K562 (cell line): ENCODE results near the gene SYF2. TPM values are rescaled to one million over a fixed set of nuclear protein-coding genes. Genes with fewer than 3 reads are reported as not detected.

Source experiments
- EHMT2 ChIP-seq: fragments of 450-650 bp; IDR thresholded peaks from 2 replicates; pipeline ENCODE4 v1.6.1; 2018; ENCODE audit warnings: antibody characterized with exemption
- MGA ChIP-seq: fragments of 450-650 bp; IDR thresholded peaks from 2 replicates; pipeline ENCODE4 v1.6.1; 2016; ENCODE audit warnings: mild to moderate bottlenecking, moderate library complexity
- MTA1 ChIP-seq: fragments of 450-650 bp; IDR thresholded peaks from 2 replicates; pipeline ENCODE4 v1.6.1; 2017; ENCODE audit warnings: borderline replicate concordance
- SETDB1 ChIP-seq: IDR thresholded peaks from one replicate; pipeline ENCODE4 v1.6.1; 2012; ENCODE audit warnings: low read length, control low read depth, inconsistent platforms
- STAG1 ChIP-seq: sonication (generic); formaldehyde crosslinking; IDR thresholded peaks from 2 replicates; pipeline ENCODE4 v1.5.0; 2020; ENCODE audit warnings: missing genetic modification reagents, borderline replicate concordance
- ZSCAN32 ChIP-seq: fragments of 450-650 bp; formaldehyde crosslinking; IDR thresholded peaks from 2 replicates; pipeline ENCODE4 v1.4.0; 2020; ENCODE audit warnings: mild to moderate bottlenecking, moderate library complexity
- polyA plus RNA-seq, 8 experiments: library from polyadenylated mRNA; depleted of rRNA in 4 of 8; stranded (reverse) in 5 of 8; unstranded in 3 of 8; fragments of >200 nt; fragmentation: Nextera tagmentation in 2 of 8; fragmentation: Illumina TruSeq in 1 of 8; extraction: Ambion mirVana in 2 of 8; extraction: Trizol in 1 of 8; gene quantifications; 2 replicates each; pipeline versions ENCODE4 v1.2.1 to v1.2.3, GENCODE V29; 2011 to 2014; ENCODE audit warnings: inconsistent platforms in 1 of 8, missing spikeins in 1 of 8
- total RNA-seq, 7 experiments: library from RNA; depleted of rRNA in 6 of 7; stranded (reverse); fragments of >200 nt in 6 of 7; fragmentation: Illumina TruSeq in 2 of 7; extraction: Trizol in 2 of 7; gene quantifications; 2 replicates each; pipeline versions ENCODE4 v1.2.1 to v1.2.3, GENCODE V29; 2011 to 2021; ENCODE audit warnings: low replicate concordance in 1 of 7
- TF ChIP-seq, protein P1 (sequence below), 2 experiments: fragments of 450-650 bp; IDR thresholded peaks; 2 replicates each; pipeline ENCODE4 v1.6.1; 2016; ENCODE audit warnings: mild to moderate bottlenecking in 2 of 2, borderline replicate concordance in 1 of 2, low read depth in 1 of 2, moderate library complexity in 1 of 2

SYF2 gene
- total and polyA plus RNA-seq, 9 of the 15 experiments (the other 6 are each of a cell fraction or from before 2014, with no cell fraction given), result 20.9 to 69.0 (median 43.2) TPM

DNA sequence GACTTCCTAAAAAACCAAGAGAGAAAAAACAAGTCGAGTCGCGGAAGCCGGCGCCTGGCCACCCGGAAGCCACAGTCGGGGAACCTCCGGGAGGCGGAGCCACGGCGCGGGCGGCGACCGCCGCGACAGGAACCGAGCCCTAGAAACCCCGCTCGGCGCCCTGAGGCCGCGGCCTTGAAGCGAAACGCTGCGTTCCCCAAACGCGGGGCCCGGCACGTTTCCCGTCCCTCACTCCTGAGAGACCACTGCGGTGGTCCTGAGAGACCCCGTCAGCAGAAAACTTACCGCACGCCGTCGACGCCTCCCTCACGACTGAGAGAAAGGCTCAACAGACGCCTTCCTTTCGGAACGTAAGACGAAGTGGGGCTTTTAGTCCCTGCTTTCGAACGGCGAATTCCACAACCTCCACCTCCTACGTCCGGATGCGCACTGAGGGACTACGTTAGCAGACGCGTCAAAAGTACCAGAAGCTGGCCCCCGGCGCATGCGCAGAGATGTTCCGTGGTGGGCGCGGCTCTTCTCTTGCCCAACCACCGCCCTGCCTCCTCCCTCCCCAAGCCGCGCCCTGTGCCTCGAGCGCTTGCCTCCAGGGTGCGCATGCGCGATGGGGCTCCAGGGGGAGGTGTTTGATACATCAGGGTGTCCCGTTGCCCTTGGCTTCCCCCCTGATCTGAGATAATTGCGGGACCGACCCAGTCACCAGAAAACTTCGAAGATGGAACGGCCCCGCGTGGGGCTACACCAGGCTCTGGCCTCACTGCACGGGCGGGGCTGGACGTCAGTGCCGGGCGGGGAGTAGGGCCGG is 14.9 kb upstream of the SYF2 start, which contains the start of gene RSRP1 (continued):
- peak; percentile 64; the same call in 1 of the 2 replicates for TF ChIP-seq ZSCAN32 (CRISPR knock-in tag)
- TF ChIP-seq, protein P1, sequence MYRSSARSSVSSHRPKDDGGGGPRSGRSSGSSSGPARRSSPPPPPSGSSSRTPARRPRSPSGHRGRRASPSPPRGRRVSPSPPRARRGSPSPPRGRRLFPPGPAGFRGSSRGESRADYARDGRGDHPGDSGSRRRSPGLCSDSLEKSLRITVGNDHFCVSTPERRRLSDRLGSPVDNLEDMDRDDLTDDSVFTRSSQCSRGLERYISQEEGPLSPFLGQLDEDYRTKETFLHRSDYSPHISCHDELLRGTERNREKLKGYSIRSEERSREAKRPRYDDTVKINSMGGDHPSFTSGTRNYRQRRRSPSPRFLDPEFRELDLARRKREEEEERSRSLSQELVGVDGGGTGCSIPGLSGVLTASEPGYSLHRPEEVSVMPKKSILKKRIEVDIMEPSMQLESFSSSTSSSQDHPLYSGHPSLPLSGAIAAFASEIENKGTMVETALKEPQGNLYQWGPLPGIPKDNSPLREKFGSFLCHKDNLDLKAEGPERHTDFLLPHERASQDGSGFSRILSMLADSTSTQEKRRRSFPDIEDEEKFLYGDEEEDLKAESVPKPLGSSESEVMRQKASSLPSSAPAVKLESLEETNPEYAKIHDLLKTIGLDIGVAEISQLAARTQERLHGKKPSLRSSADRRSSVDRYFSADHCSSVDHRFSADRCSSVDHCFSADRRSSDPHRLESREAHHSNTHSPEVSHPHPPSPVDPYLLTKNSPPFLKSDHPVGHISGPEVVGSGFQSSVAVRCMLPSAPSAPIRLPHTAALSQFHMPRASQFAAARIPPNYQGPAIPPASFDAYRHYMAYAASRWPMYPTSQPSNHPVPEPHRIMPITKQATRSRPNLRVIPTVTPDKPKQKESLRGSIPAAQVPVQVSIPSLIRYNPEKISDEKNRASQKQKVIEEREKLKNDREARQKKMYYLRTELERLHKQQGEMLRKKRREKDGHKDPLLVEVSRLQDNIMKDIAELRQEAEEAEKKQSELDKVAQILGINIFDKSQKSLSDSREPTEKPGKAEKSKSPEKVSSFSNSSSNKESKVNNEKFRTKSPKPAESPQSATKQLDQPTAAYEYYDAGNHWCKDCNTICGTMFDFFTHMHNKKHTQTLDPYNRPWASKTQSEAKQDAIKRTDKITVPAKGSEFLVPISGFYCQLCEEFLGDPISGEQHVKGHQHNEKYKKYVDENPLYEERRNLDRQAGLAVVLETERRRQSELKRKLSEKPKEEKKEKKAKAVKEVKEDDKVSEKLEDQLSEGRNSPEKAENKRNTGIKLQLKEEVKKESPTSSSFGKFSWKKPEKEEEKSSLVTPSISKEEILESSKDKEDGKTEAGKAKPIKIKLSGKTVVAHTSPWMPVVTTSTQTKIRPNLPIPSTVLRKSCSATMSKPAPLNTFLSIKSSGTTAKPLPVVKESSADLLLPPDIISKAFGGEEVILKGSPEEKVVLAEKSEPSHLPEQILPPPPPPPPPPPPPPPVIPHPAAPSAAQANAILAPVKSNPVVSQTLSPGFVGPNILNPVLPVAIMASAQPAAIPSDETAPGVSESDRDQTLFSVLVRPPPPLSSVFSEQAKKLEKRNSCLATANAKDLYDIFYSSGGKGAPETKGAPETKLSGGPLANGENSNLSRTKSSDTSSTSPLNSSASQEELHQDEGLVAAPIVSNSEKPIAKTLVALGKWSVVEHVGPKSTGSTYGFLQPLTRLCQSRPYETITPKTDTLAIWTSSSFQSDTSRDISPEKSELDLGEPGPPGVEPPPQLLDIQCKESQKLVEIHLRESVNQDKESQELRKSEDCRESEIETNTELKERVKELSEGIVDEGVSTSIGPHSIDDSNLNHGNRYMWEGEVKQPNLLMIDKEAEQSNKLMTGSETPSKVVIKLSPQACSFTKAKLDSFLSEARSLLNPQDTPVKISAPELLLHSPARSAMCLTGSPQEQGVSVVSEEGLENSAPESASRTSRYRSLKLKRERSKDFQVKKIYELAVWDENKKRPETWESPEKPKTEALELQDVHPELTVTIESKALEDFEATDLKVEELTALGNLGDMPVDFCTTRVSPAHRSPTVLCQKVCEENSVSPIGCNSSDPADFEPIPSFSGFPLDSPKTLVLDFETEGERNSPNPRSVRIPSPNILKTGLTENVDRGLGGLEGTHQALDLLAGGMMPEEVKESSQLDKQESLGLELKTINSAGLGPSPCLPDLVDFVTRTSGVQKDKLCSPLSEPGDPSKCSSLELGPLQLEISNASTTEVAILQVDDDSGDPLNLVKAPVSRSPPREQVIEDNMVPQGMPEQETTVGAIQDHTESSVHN (IDR thresholded peaks at IDR 0.05; ENCODE audit: borderline replicate concordance in 1 of 2, low read depth in 1 of 2), result no peak
- TF ChIP-seq MTA1, result peak; percentile 83; the same call in 1 of the 2 replicates
- no peak for TF ChIP-seq EHMT2
- TF ChIP-seq SETDB1, result peak; percentile 26
- no peak for TF ChIP-seq STAG1 (CRISPR knock-in tag)
- TF ChIP-seq MGA, result no peak; the same call in 1 of the 2 replicates
